H9 (cell line): ENCODE results near the gene ENOX2. TPM values are rescaled to one million over a fixed set of nuclear protein-coding genes. Genes with fewer than 3 reads are reported as not detected.

Experiments used
- DNase-seq: peaks from one replicate; pipeline ENCODE4 v3.0.0-alpha.2; 2017
- H2AFZ ChIP-seq: one replicate; pipeline ENCODE4 v1.6.1; 2013; ENCODE audit warnings: mild to moderate bottlenecking, low read length, control low read depth, moderate library complexity
- H2AK5ac ChIP-seq: 2 replicates; pipeline ENCODE4 v1.6.1; 2013; ENCODE audit warnings: low read length, control low read depth, mixed read lengths; ENCODE audit not compliant: insufficient read length
- H2BK120ac ChIP-seq: one replicate; pipeline ENCODE4 v1.6.1; 2013; ENCODE audit warnings: low read depth, mild to moderate bottlenecking, low read length, control low read depth, inconsistent platforms; ENCODE audit not compliant: poor library complexity, severe bottlenecking
- H2BK12ac ChIP-seq: 2 replicates; pipeline ENCODE4 v1.6.1; 2013; ENCODE audit warnings: low read length, control low read depth, mixed read lengths, low read depth; ENCODE audit not compliant: insufficient read length
- H2BK15ac ChIP-seq: 2 replicates; pipeline ENCODE4 v1.6.1; 2013; ENCODE audit warnings: low read depth, low read length, control low read depth
- H2BK20ac ChIP-seq: one replicate; pipeline ENCODE4 v1.6.1; 2013; ENCODE audit warnings: low read depth, mild to moderate bottlenecking, low read length, control low read depth, inconsistent platforms; ENCODE audit not compliant: poor library complexity, severe bottlenecking
- H2BK5ac ChIP-seq: 2 replicates; pipeline ENCODE4 v1.6.1; 2013; ENCODE audit warnings: low read length, control low read depth, mixed read lengths; ENCODE audit not compliant: insufficient read length
- H3K14ac ChIP-seq: 2 replicates; pipeline ENCODE4 v1.6.1; 2013; ENCODE audit warnings: low read length, control low read depth; ENCODE audit not compliant: insufficient read depth
- H3K18ac ChIP-seq: 2 replicates; pipeline ENCODE4 v1.6.1; 2013; ENCODE audit warnings: low read depth, mild to moderate bottlenecking, mixed read lengths, low read length, control low read depth; ENCODE audit not compliant: insufficient read length
- H3K23ac ChIP-seq: 2 replicates; pipeline ENCODE4 v1.6.1; 2013; ENCODE audit warnings: low read length, control low read depth, mixed read lengths, low read depth; ENCODE audit not compliant: insufficient read length
- H3K23me2 ChIP-seq: 2 replicates; pipeline ENCODE4 v1.6.1; 2013; ENCODE audit warnings: low read depth, mild to moderate bottlenecking, mixed read lengths, low read length, control low read depth; ENCODE audit not compliant: insufficient read length, poor library complexity, severe bottlenecking
- H3K27ac ChIP-seq: 2 replicates; pipeline ENCODE4 v1.5.1; 2013; ENCODE audit warnings: low read length, control low read depth, mixed read lengths, low read depth; ENCODE audit not compliant: insufficient read length
- H3K27me3 ChIP-seq: 2 replicates; pipeline ENCODE4 v1.6.1; 2013; ENCODE audit warnings: low read length, control low read depth, inconsistent platforms; ENCODE audit not compliant: insufficient read depth
- H3K4ac ChIP-seq: 2 replicates; pipeline ENCODE4 v1.6.1; 2013; ENCODE audit warnings: low read depth, mild to moderate bottlenecking, control low read depth, inconsistent platforms, low read length, moderate library complexity
- H3K4me1 ChIP-seq: 2 replicates; pipeline ENCODE4 v1.6.1; 2013; ENCODE audit warnings: low read length, control low read depth, inconsistent platforms; ENCODE audit not compliant: insufficient read depth
- H3K4me2 ChIP-seq: 2 replicates; pipeline ENCODE4 v1.6.1; 2013; ENCODE audit warnings: low read length, control low read depth, mixed read lengths; ENCODE audit not compliant: insufficient read length, insufficient read depth
- H3K56ac ChIP-seq: 2 replicates; pipeline ENCODE4 v1.6.1; 2013; ENCODE audit warnings: low read depth, mild to moderate bottlenecking, mixed read lengths, low read length, control low read depth; ENCODE audit not compliant: insufficient read length
- H3K79me1 ChIP-seq: 2 replicates; pipeline ENCODE4 v1.6.1; 2013; ENCODE audit warnings: low read depth, mild to moderate bottlenecking, moderate library complexity, low read length, control low read depth, inconsistent platforms; ENCODE audit not compliant: insufficient read depth, poor library complexity, severe bottlenecking
- H3K79me2 ChIP-seq: 2 replicates; pipeline ENCODE4 v1.6.1; 2013; ENCODE audit warnings: low read length, control low read depth, inconsistent platforms; ENCODE audit not compliant: insufficient read depth
- H3K9ac ChIP-seq: 2 replicates; pipeline ENCODE4 v1.6.1; 2013; ENCODE audit warnings: low read length, control low read depth, mixed read lengths; ENCODE audit not compliant: insufficient read length; ENCODE audit errors: extremely low read depth
- H3K9me3 ChIP-seq: one replicate; pipeline ENCODE4 v1.6.1; 2013; ENCODE audit warnings: low read depth, low read length, inconsistent platforms; ENCODE audit not compliant: control insufficient read depth
- H3T11ph ChIP-seq: one replicate; pipeline ENCODE4 v1.6.1; 2013; ENCODE audit warnings: mild to moderate bottlenecking, low read length, control low read depth, inconsistent platforms
- H4K20me1 ChIP-seq: one replicate; pipeline ENCODE4 v1.6.1; 2013; ENCODE audit not compliant: control insufficient read depth, insufficient read length, insufficient read depth
- H4K5ac ChIP-seq: 2 replicates; pipeline ENCODE4 v1.6.1; 2013; ENCODE audit warnings: low read depth, mild to moderate bottlenecking, mixed read lengths, low read length, control low read depth; ENCODE audit not compliant: insufficient read length
- H4K8ac ChIP-seq: replicated peaks from 2 replicates; pipeline ENCODE4 v1.6.1; 2013; ENCODE audit warnings: low read length, control low read depth, mixed read lengths, low read depth; ENCODE audit not compliant: insufficient read length
- H4K91ac ChIP-seq: 2 replicates; pipeline ENCODE4 v1.6.1; 2013; ENCODE audit warnings: low read depth, mild to moderate bottlenecking, moderate library complexity, mixed read lengths, low read length, control low read depth; ENCODE audit not compliant: insufficient read length
- H3K27ac Mint-ChIP-seq, 3 experiments: 2 replicates in 2 of 3; 3 replicates in 1 of 3; pipeline ENCODE4 v1.8.0; 2020 to 2021; ENCODE audit warnings: mixed read lengths in 3 of 3, mild to moderate bottlenecking in 1 of 3, moderate library complexity in 1 of 3
- H3K27me3 Mint-ChIP-seq: 2 replicates; pipeline ENCODE4 v1.8.0; 2021; ENCODE audit warnings: low read depth, mild to moderate bottlenecking, moderate library complexity, mixed read lengths
- H3K36me3 Mint-ChIP-seq, 3 experiments: 2 replicates in 2 of 3; 3 replicates in 1 of 3; pipeline ENCODE4 v1.8.0; 2020 to 2021; ENCODE audit warnings: low read depth in 3 of 3, mixed read lengths in 3 of 3; ENCODE audit not compliant: insufficient read depth in 1 of 3
- H3K4me1 Mint-ChIP-seq, 2 experiments: 2 replicates each; pipeline ENCODE4 v1.8.0; 2020; ENCODE audit warnings: mixed read lengths in 2 of 2
- H3K4me3 Mint-ChIP-seq, 2 experiments: 2 replicates in 1 of 2; 3 replicates in 1 of 2; pipeline ENCODE4 v1.8.0; 2020 to 2021; ENCODE audit warnings: mild to moderate bottlenecking in 2 of 2, mixed read lengths in 2 of 2, moderate library complexity in 1 of 2
- H3K9me3 Mint-ChIP-seq, 2 experiments: 2 replicates in 1 of 2; 3 replicates in 1 of 2; pipeline ENCODE4 v1.8.0; 2020; ENCODE audit warnings: mild to moderate bottlenecking in 2 of 2, mixed read lengths in 2 of 2, moderate library complexity in 1 of 2
- CTCF ChIP-seq: fragments of 200-600 bp; sonication (generic); conservative IDR thresholded peaks from 3 replicates; pipeline ENCODE4 v1.8.0; 2021; ENCODE audit warnings: antibody characterized with exemption, mild to moderate bottlenecking
- WGBS: extraction: QIAGEN DNeasy Blood & Tissue Kit; methylation state at CpG from one replicate; pipeline ENCODE4 v1.1.7; 2013; ENCODE audit warnings: missing lambda C conversion rate, low lambda C conversion rate, mixed read lengths; ENCODE audit not compliant: insufficient read length; ENCODE audit errors: extremely low coverage; 5-methylcytosine and 5-hydroxymethylcytosine counted together
- total RNA-seq: library from RNA; stranded (reverse); gene quantifications from 2 replicates; pipeline ENCODE4 v1.2.1, GENCODE V29; 2021

Gene ENOX2
- total RNA-seq, 1 experiment from 2014 or later = 17.7 TPM

- Histone ChIP-seq H2BK12ac (no peak overlapping the region), H2BK15ac (no peak overlapping the region), H3K9me3 (no peaks in the 10 kb centered on the region), H2BK20ac (no peak overlapping the region), H3K56ac (no peak overlapping the region), H3K79me2 (no peaks in the 10 kb centered on the region), H3K14ac (no peak overlapping the region), H4K5ac (no peak overlapping the region), H4K91ac (no peak overlapping the region), H3K18ac (no peak overlapping the region), H2AK5ac (no peak overlapping the region), H3K27me3 (no peaks in the 10 kb centered on the region), H4K8ac (no peak overlapping the region), H2BK120ac (no peak overlapping the region), H3K4me1 (no peaks in the 10 kb centered on the region; the same call in 1 of the 2 replicates), H3T11ph (no peak overlapping the region), H3K4me2 (no peak overlapping the region), H3K27ac (no peak overlapping the region), H3K4ac (no peak overlapping the region), H3K79me1 (no peaks in the 10 kb centered on the region), H3K9ac (no peak overlapping the region), H2AFZ (no peak overlapping the region), H3K23me2 (no peaks in the 10 kb centered on the region), H4K20me1 (no peaks in the 10 kb centered on the region), H3K23ac (no peak overlapping the region), H2BK5ac (no peak overlapping the region)
- TF ChIP-seq CTCF = no peak
- Mint-ChIP-seq H3K4me3 (no peak overlapping the region), H3K9me3 (no peaks in the 10 kb centered on the region), H3K36me3 (no peaks in the 10 kb centered on the region), H3K4me1 (no peaks in the 10 kb centered on the region), H3K27me3 (no peaks in the 10 kb centered on the region), H3K27ac (no peak overlapping the region)
- WGBS = no CpG with 5 or more reads among the region's 1 CpG
- DNase-seq = no peak
Measured at GRCh38 chrX:130647468-130647867, 255.5 kb downstream of the ENOX2 start.
